ENCODE measurements around the gene PBX3. TPM values are rescaled to one million over a fixed set of nuclear protein-coding genes. Genes with fewer than 3 reads are reported as not detected.
A peak's percentile ranks its signal among the peaks of the same experiment; 100 is the strongest.

The PBX3 gene
- total RNA-seq, 1 donor = 27.6 TPM

DNA sequence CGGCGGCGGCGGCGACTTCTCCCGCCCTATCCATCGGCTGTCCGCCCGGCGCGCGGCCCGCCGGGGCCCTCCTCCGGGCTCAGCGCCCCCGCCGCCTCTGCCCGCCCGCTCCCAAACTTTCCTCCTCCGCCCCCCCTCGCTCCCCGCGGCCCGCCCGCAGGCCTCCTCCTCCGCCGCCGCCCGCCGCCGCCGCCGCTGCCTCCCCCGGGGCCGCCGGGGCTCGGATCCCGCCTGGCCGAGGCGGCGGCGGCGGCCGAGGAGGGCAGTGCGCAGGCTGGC is 460 bp upstream of the PBX3 start:
- no peak for DNase-seq (ENCODE audit: low read depth)
- TF ChIP-seq, protein P1, sequence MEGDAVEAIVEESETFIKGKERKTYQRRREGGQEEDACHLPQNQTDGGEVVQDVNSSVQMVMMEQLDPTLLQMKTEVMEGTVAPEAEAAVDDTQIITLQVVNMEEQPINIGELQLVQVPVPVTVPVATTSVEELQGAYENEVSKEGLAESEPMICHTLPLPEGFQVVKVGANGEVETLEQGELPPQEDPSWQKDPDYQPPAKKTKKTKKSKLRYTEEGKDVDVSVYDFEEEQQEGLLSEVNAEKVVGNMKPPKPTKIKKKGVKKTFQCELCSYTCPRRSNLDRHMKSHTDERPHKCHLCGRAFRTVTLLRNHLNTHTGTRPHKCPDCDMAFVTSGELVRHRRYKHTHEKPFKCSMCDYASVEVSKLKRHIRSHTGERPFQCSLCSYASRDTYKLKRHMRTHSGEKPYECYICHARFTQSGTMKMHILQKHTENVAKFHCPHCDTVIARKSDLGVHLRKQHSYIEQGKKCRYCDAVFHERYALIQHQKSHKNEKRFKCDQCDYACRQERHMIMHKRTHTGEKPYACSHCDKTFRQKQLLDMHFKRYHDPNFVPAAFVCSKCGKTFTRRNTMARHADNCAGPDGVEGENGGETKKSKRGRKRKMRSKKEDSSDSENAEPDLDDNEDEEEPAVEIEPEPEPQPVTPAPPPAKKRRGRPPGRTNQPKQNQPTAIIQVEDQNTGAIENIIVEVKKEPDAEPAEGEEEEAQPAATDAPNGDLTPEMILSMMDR (IDR thresholded peaks at IDR 0.05; ENCODE audit: insufficient read depth, low read depth, low read length) = no peak
- H3K4me3 ChIP-seq (ENCODE audit: low read depth, low read length) = peak overlapping the region; percentile 67

DNA sequence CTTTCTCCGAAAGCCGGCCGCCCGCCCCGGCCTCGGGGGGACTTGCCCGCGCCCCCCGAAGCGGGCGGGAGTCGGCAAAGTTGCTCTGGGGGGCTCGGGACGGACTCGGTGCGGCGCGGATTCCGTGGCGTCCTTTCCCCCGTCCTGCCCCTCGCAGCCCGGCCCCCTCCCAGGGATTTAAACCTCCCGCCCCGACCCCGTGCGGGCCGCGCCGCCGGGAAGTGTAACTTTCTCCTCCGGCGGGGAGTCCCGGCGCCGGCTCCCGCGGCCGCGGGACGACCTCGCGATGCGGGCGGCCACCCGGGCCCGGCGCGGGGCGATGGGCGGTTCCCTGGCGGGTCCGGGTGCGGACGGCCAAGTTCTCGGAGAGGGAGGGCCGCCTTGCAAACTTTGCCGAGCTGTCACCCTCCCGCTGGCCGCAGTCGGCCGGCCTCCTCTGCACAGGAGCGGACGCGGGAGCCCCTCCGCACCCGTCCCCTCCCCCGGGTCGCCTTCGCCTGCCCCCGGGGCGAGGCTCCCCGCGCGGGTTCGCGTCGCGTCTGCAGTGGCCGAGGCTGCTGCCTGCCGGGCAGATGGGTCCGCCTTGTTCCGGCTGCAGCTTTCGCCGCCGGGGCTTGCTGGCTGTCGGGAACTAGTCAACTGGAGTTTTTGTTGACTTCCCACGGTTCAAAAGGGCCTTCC is 732 bp downstream of the PBX3 start:
- DNase-seq (ENCODE audit: low read depth) = no peak
- TF ChIP-seq, protein P1 (IDR thresholded peaks at IDR 0.05; ENCODE audit: insufficient read depth, low read depth, low read length) = no peak

DNA sequence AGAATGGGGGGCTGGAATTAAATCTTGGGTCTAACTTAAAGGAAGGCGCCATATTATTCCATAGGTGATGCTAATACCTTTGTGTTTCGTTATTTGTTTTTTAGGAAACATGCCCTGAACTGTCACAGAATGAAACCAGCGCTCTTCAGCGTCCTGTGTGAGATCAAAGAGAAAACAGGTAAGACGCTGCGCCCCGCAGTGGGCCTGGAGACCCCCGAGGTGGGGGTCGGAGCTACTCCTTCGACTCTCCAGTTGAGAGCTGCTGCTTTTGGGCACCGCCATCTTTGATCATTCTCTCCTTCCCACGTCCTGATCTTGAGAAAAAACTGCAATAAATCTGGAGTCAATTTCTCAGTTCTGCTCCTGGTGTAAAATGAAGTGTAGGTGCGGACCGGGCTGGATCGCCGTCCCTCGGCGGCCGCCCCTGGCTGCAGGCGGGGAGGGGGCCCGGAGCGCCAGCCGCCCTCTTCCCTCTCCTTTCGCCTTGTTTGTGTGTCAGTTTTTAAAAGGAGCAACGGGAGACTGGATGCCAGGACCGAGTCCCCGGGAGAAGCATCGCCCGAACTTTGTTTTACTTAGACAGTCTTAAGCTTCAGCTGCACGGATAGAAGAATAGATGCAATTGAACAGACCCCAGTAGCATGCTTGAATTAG is 1.4 kb downstream of the PBX3 start:
- peak overlapping the region; percentile 79 for H3K4me3 ChIP-seq (ENCODE audit: low read depth, low read length)
- DNase-seq (ENCODE audit: low read depth) = no peak
- TF ChIP-seq, protein P1 (IDR thresholded peaks at IDR 0.05; ENCODE audit: insufficient read depth, low read depth, low read length) = no peak

More for the DNA sequence above, 732 bp downstream of the PBX3 start:
- H3K4me3 ChIP-seq (ENCODE audit: low read depth, low read length) = peak overlapping the region; percentile 79

DNA sequence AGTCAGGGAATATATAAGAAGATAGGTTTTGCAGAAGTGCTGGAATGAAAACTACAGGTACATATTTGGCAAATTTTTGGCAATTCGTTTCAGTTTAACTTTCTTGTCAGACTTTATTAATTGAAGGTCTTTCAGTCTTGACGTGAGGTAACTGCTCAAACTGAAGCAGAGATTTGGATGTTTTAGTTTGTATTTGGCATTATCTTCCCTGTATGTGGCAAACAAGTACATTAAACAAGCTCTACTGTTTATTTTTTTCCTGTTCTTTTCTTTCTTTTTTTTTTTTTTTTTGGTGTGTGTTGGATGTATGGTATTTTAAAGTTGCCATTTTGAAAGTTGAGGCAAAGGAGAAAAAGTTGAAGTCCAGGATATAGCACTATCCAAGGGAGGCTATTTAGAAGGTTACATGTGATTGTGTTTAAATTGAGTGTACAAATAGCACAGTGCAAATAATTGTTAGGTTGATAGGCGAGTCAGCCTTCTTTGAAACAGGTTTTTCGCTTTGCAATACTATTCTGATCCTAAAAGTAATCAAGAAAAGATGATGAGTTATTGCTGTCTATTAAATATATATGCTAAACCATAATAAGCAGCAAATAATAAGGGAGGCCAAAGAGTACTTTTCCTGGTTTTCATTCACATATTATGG is 2.2 kb downstream of the PBX3 start:
- TF ChIP-seq, protein P1 (IDR thresholded peaks at IDR 0.05; ENCODE audit: insufficient read depth, low read depth, low read length) = no peak
- peak overlapping the region; percentile 79 for H3K4me3 ChIP-seq (ENCODE audit: low read depth, low read length)
- DNase-seq (ENCODE audit: low read depth) = no peak

DNA sequence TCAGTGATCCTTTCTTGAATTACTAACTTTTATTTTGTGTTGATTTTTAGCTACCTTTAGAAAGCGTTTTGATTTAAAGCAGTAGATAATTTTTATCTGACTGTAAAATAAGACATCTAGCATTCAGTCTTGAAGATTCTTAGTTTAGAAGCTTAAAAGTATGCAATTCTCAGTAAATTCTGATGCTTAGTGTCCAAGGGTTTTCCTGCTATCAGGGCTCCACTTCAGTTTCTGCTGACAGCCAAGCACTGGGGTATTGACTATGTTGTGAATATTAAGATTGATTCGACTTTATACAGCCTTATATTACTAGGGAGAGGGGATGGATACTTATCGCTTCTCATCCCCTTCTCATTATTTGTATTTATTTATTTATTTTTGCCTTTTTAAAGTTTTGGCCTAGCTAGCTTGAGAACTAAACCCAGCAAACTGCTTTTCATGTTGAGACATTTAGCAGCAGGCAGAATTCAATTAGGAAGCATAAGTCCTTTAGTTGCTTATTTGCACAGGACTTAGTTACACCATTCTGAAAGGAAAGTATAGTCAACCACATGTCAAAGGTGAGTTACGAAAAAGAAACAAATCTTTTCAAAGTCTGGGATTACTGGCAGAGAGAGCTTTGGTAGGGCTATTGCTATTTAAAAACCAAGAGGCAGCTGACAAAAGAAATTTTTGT is 2.9 kb downstream of the PBX3 start:
- TF ChIP-seq, protein P1 (IDR thresholded peaks at IDR 0.05; ENCODE audit: insufficient read depth, low read depth, low read length) = no peak
- peak; percentile 54 for DNase-seq (ENCODE audit: low read depth)
- peak overlapping the region; percentile 79 for H3K4me3 ChIP-seq (ENCODE audit: low read depth, low read length)

DNA sequence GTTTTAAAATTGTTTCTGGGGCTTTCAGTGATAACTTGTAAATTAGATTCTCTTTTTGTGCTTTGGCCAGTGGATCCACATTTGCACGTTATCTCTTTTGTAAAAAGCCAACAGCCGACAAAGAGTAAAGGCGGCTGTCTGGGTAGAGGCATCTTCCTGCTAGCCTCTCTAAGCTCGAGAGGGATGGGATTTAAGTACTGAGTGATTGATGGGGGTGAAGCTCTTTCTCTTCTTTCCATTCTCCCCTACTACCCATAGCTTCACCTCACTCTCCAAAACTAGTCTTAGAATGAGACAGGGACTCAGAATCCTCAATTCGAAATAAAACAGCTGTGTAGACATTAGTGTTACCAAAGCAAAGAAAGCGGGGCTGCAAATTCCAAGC is 3.4 kb downstream of the PBX3 start:
- TF ChIP-seq, protein P1 (IDR thresholded peaks at IDR 0.05; ENCODE audit: insufficient read depth, low read depth, low read length) = no peak
- peak overlapping the region; percentile 79 for H3K4me3 ChIP-seq (ENCODE audit: low read depth, low read length)
- DNase-seq (ENCODE audit: low read depth) = no peak
